Stimulated activated CD8-positive, alpha-beta memory T cell treated with anti-CD3 and anti-CD28 coated beads, Interleukin-7, amount 100 ng/mL, for 48 hours (primary cell): ENCODE results near the gene MAST4.
"Not testable (repeated sequence)": the region's sequence is repeated elsewhere in the genome, so short reads cannot be mapped to it uniquely, and the experiment has no call there.

Experiments used
- DNase-seq, 2 donors: peaks; one replicate each; pipeline ENCODE4 v3.0.0-alpha.2; 2020; ENCODE audit warnings: low read depth in 1 of 2; ENCODE audit errors: extremely low read depth in 1 of 2

The MAST4 gene

GRCh38 chr5:66805514-66806430, 209.6 kb downstream of the MAST4 start:
- DNase-seq: no peak

GRCh38 chr5:66807743-66808142, 211.6 kb downstream of the MAST4 start:
- DNase-seq: no peak

GRCh38 chr5:66808663-66809062, 212.5 kb downstream of the MAST4 start:
- DNase-seq: no peak

GRCh38 chr5:66810151-66810550, 214.0 kb downstream of the MAST4 start:
- DNase-seq: no peak

GRCh38 chr5:66810848-66811261, 214.7 kb downstream of the MAST4 start:
- no peak for DNase-seq

GRCh38 chr5:66812291-66812690, 216.1 kb downstream of the MAST4 start:
- no peak for DNase-seq

GRCh38 chr5:66813306-66813705, 217.1 kb downstream of the MAST4 start:
- DNase-seq: no peak

GRCh38 chr5:66814146-66814991, 218.2 kb downstream of the MAST4 start:
- peak in 1 of 2 donors; percentile 21 for DNase-seq

- DNase-seq: no peak
Measured at GRCh38 chr5:66818304-66818934, 222.2 kb downstream of the MAST4 start.

GRCh38 chr5:66818935-66819328, 222.7 kb downstream of the MAST4 start:
- DNase-seq: no peak

- DNase-seq: no peak
Measured at GRCh38 chr5:66820630-66821207, 224.5 kb downstream of the MAST4 start.

- DNase-seq: peak in 1 of 2 donors; percentile 54
Measured at GRCh38 chr5:66821688-66822429, 225.7 kb downstream of the MAST4 start.

- DNase-seq: not testable (repeated sequence)
Measured at GRCh38 chr5:66822906-66823305, 226.7 kb downstream of the MAST4 start.

GRCh38 chr5:66824476-66824875, 228.3 kb downstream of the MAST4 start:
- no peak for DNase-seq

GRCh38 chr5:66826263-66826662, 230.1 kb downstream of the MAST4 start:
- no peak for DNase-seq

- no peak for DNase-seq
Measured at GRCh38 chr5:66826696-66827095, 230.5 kb downstream of the MAST4 start.

- no peak for DNase-seq
Measured at GRCh38 chr5:66828046-66828547, 231.9 kb downstream of the MAST4 start.

- DNase-seq: peak in 1 of 2 donors; percentile 49
Measured at GRCh38 chr5:66828548-66829357, 232.6 kb downstream of the MAST4 start.

GRCh38 chr5:66829358-66829674, 233.1 kb downstream of the MAST4 start:
- no peak for DNase-seq
